HepG2 (cell line): ENCODE measurements around the gene SPAG8. TPM values are rescaled to one million over a fixed set of nuclear protein-coding genes. Genes with fewer than 3 reads are reported as not detected.
A peak's percentile ranks its signal among the peaks of the same experiment; 100 is the strongest.

Experiments
- ISX ChIP-seq: sonication (generic); formaldehyde crosslinking; conservative IDR thresholded peaks from 2 replicates; pipeline ENCODE4 v1.5.0; 2020; ENCODE audit warnings: missing genetic modification reagents
- NCOA5 ChIP-seq: sonication (generic); formaldehyde crosslinking; IDR thresholded peaks from 2 replicates; pipeline ENCODE4 v1.4.0; 2020; ENCODE audit warnings: missing genetic modification reagents
- TARDBP ChIP-seq: sonication (generic); formaldehyde crosslinking; IDR thresholded peaks from 2 replicates; pipeline ENCODE4 v1.8.0; 2022; ENCODE audit warnings: mild to moderate bottlenecking, missing genetic modification reagents
- TSC22D2 ChIP-seq: sonication (generic); formaldehyde crosslinking; IDR thresholded peaks from 2 replicates; pipeline ENCODE4 v1.5.1; 2020; ENCODE audit warnings: missing genetic modification reagents, mild to moderate bottlenecking, borderline replicate concordance
- ZNF264 ChIP-seq: sonication (generic); formaldehyde crosslinking; IDR thresholded peaks from 2 replicates; pipeline ENCODE4 v1.4.0; 2020; ENCODE audit warnings: missing genetic modification reagents
- ZNF552 ChIP-seq: sonication (generic); formaldehyde crosslinking; IDR thresholded peaks from 2 replicates; pipeline ENCODE4 v1.9.0; 2022; ENCODE audit warnings: missing genetic modification reagents, mild to moderate bottlenecking, borderline replicate concordance
- ZNF615 ChIP-seq: sonication (generic); formaldehyde crosslinking; IDR thresholded peaks from 2 replicates; pipeline ENCODE4 v1.5.0; 2020; ENCODE audit warnings: mild to moderate bottlenecking, missing genetic modification reagents, borderline replicate concordance
- ZNF777 ChIP-seq: sonication (generic); formaldehyde crosslinking; IDR thresholded peaks from 2 replicates; pipeline ENCODE4 v1.4.0; 2020; ENCODE audit warnings: missing genetic modification reagents
- polyA plus RNA-seq, 8 experiments: library from polyadenylated mRNA; depleted of rRNA in 3 of 8; stranded (reverse) in 7 of 8; unstranded in 1 of 8; fragments of >200 nt; fragmentation: Illumina TruSeq in 4 of 8; extraction: Trizol in 4 of 8; gene quantifications; 2 replicates each; pipeline versions ENCODE4 v1.2.1 to v1.2.3, GENCODE V29; 2011 to 2016; ENCODE audit warnings: low read depth in 4 of 8, missing spikeins in 1 of 8, mixed read lengths in 1 of 8; ENCODE audit not compliant: insufficient read depth in 1 of 8
- total RNA-seq, 5 experiments: library from RNA; depleted of rRNA; stranded (reverse); fragments of >200 nt; fragmentation: Illumina TruSeq; extraction: Trizol; gene quantifications; 2 replicates each; pipeline ENCODE4 v1.2.3, GENCODE V29; 2016; ENCODE audit warnings: low read depth in 1 of 5
- TF ChIP-seq, protein P1 (sequence below): sonication (generic); formaldehyde crosslinking; IDR thresholded peaks from 2 replicates; pipeline ENCODE4 v1.4.0; 2020; ENCODE audit warnings: missing genetic modification reagents
- TF ChIP-seq, protein P2 (sequence below): sonication (generic); formaldehyde crosslinking; IDR thresholded peaks from 2 replicates; pipeline ENCODE4 v1.4.0; 2020; ENCODE audit warnings: missing genetic modification reagents
- TF ChIP-seq, protein P3 (sequence below): sonication (generic); formaldehyde crosslinking; IDR thresholded peaks from 2 replicates; pipeline ENCODE4 v1.4.0; 2020; ENCODE audit warnings: mild to moderate bottlenecking, missing genetic modification reagents, borderline replicate concordance
- TF ChIP-seq, protein P4 (sequence below): sonication (generic); formaldehyde crosslinking; IDR thresholded peaks from 2 replicates; pipeline ENCODE4 v1.5.1; 2020; ENCODE audit warnings: missing genetic modification reagents, mild to moderate bottlenecking, borderline replicate concordance
- TF ChIP-seq, protein P5 (sequence below): sonication (generic); formaldehyde crosslinking; IDR thresholded peaks from 2 replicates; pipeline ENCODE4 v1.4.0; 2020; ENCODE audit warnings: low read depth, mild to moderate bottlenecking, missing genetic modification reagents
- TF ChIP-seq, protein P6 (sequence below): sonication (generic); formaldehyde crosslinking; IDR thresholded peaks from 2 replicates; pipeline ENCODE4 v1.4.0; 2020; ENCODE audit warnings: missing genetic modification reagents

The SPAG8 gene
- total and polyA plus RNA-seq, 2 of the 13 experiments (the other 11 are each of a cell fraction or from before 2014, with no cell fraction given) = 0.18 to 0.27 TPM

DNA sequence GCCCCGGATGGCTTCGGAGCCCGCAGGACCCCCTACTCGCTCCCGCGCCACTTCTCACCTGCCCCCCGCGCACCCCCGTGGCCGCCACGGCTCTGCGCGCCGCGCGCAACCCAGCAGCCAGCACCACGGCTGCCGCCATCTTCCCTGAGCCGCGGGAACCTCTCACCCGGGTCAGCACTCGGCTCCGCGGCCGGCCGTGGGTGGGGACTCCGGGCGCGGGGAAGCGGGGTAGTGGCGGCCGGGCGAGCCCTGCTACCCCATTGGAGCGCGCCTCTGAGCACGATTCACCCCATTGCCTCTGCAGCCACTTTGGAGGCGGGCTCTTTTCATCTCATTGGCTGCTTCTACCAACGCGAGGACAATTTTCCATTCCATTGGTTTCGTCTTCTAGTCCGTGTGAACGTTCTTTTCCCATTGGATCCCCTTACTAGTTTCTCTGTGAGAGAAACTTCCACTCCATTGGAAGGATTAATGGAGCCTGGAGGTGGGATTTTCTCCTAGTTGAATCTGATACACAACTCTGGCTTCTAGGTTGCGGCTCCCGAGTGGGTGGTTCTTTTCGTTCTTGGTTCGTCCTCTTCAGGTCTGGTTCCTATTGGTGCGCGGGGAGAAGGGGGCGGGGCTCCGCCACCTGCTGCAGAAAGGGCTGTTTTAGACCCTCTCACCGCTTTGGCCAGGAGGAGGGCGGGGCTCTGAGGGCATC is 2.9 kb upstream of the SPAG8 start, which contains the start of gene HINT2 (continued):
- TF ChIP-seq ZNF552 (CRISPR knock-in tag) = peak; percentile 69; the same call in 1 of the 2 replicates
- TF ChIP-seq, protein P1, sequence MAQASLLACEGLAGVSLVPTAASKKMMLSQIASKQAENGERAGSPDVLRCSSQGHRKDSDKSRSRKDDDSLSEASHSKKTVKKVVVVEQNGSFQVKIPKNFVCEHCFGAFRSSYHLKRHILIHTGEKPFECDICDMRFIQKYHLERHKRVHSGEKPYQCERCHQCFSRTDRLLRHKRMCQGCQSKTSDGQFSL (CRISPR knock-in tag) = peak; percentile 51; the same call in 1 of the 2 replicates
- TF ChIP-seq, protein P2, sequence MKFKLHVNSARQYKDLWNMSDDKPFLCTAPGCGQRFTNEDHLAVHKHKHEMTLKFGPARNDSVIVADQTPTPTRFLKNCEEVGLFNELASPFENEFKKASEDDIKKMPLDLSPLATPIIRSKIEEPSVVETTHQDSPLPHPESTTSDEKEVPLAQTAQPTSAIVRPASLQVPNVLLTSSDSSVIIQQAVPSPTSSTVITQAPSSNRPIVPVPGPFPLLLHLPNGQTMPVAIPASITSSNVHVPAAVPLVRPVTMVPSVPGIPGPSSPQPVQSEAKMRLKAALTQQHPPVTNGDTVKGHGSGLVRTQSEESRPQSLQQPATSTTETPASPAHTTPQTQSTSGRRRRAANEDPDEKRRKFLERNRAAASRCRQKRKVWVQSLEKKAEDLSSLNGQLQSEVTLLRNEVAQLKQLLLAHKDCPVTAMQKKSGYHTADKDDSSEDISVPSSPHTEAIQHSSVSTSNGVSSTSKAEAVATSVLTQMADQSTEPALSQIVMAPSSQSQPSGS (CRISPR knock-in tag) = no peak; the same call in 1 of the 2 replicates
- peak; percentile 32; the same call in 1 of the 2 replicates for TF ChIP-seq ZNF264
- TF ChIP-seq TARDBP (CRISPR knock-in tag) = 0 out of 2 replicates have a peak, but pooled peaks have one; percentile 15
- TF ChIP-seq, protein P3, sequence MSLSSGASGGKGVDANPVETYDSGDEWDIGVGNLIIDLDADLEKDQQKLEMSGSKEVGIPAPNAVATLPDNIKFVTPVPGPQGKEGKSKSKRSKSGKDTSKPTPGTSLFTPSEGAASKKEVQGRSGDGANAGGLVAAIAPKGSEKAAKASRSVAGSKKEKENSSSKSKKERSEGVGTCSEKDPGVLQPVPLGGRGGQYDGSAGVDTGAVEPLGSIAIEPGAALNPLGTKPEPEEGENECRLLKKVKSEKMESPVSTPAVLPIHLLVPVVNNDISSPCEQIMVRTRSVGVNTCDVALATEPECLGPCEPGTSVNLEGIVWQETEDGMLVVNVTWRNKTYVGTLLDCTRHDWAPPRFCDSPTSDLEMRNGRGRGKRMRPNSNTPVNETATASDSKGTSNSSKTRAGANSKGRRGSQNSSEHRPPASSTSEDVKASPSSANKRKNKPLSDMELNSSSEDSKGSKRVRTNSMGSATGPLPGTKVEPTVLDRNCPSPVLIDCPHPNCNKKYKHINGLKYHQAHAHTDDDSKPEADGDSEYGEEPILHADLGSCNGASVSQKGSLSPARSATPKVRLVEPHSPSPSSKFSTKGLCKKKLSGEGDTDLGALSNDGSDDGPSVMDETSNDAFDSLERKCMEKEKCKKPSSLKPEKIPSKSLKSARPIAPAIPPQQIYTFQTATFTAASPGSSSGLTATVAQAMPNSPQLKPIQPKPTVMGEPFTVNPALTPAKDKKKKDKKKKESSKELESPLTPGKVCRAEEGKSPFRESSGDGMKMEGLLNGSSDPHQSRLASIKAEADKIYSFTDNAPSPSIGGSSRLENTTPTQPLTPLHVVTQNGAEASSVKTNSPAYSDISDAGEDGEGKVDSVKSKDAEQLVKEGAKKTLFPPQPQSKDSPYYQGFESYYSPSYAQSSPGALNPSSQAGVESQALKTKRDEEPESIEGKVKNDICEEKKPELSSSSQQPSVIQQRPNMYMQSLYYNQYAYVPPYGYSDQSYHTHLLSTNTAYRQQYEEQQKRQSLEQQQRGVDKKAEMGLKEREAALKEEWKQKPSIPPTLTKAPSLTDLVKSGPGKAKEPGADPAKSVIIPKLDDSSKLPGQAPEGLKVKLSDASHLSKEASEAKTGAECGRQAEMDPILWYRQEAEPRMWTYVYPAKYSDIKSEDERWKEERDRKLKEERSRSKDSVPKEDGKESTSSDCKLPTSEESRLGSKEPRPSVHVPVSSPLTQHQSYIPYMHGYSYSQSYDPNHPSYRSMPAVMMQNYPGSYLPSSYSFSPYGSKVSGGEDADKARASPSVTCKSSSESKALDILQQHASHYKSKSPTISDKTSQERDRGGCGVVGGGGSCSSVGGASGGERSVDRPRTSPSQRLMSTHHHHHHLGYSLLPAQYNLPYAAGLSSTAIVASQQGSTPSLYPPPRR (CRISPR knock-in tag) = no peak
- no peak; the same call in 1 of the 2 replicates for TF ChIP-seq ISX (CRISPR knock-in tag)
- TF ChIP-seq TSC22D2 = no peak
- TF ChIP-seq NCOA5 (CRISPR knock-in tag) = no peak
- TF ChIP-seq ZNF777 = peak; percentile 1; the same call in 1 of the 2 replicates
- TF ChIP-seq ZNF615 = no peak
- TF ChIP-seq, protein P4, sequence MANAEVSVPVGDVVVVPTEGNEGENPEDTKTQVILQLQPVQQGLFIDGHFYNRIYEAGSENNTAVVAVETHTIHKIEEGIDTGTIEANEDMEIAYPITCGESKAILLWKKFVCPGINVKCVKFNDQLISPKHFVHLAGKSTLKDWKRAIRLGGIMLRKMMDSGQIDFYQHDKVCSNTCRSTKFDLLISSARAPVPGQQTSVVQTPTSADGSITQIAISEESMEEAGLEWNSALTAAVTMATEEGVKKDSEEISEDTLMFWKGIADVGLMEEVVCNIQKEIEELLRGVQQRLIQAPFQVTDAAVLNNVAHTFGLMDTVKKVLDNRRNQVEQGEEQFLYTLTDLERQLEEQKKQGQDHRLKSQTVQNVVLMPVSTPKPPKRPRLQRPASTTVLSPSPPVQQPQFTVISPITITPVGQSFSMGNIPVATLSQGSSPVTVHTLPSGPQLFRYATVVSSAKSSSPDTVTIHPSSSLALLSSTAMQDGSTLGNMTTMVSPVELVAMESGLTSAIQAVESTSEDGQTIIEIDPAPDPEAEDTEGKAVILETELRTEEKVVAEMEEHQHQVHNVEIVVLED = 0 out of 2 replicates have a peak, but pooled peaks have one; percentile 10
- TF ChIP-seq, protein P5, sequence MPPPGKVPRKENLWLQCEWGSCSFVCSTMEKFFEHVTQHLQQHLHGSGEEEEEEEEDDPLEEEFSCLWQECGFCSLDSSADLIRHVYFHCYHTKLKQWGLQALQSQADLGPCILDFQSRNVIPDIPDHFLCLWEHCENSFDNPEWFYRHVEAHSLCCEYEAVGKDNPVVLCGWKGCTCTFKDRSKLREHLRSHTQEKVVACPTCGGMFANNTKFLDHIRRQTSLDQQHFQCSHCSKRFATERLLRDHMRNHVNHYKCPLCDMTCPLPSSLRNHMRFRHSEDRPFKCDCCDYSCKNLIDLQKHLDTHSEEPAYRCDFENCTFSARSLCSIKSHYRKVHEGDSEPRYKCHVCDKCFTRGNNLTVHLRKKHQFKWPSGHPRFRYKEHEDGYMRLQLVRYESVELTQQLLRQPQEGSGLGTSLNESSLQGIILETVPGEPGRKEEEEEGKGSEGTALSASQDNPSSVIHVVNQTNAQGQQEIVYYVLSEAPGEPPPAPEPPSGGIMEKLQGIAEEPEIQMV (CRISPR knock-in tag) = no peak
- TF ChIP-seq, protein P6, sequence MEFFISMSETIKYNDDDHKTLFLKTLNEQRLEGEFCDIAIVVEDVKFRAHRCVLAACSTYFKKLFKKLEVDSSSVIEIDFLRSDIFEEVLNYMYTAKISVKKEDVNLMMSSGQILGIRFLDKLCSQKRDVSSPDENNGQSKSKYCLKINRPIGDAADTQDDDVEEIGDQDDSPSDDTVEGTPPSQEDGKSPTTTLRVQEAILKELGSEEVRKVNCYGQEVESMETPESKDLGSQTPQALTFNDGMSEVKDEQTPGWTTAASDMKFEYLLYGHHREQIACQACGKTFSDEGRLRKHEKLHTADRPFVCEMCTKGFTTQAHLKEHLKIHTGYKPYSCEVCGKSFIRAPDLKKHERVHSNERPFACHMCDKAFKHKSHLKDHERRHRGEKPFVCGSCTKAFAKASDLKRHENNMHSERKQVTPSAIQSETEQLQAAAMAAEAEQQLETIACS (CRISPR knock-in tag) = 0 out of 2 replicates have a peak, but pooled peaks have one; percentile 52
